Measurements from ENCODE around the gene PAX2. TPM values are rescaled to one million over a fixed set of nuclear protein-coding genes. Genes with fewer than 3 reads are reported as not detected.

The PAX2 gene
- total RNA-seq, 1 experiment from 2014 or later = not detected

- H2BK5ac ChIP-seq (ENCODE audit: insufficient read length, low read length) = no peak overlapping the region
- H3K27ac ChIP-seq (ENCODE audit: insufficient read length, low read depth, low read length) = no peak overlapping the region
- H3K14ac ChIP-seq (ENCODE audit: insufficient read depth, low read length) = no peak overlapping the region
- H2AFZ ChIP-seq (ENCODE audit: low read length) = no peak overlapping the region
- Mint-ChIP-seq H3K36me3 (ENCODE audit: insufficient read depth in 1 of 3, low read depth in 3 of 3) (no peaks in the 10 kb centered on the region), H3K9me3 (no peaks in the 10 kb centered on the region), H3K4me3 (no peak overlapping the region), H3K27me3 (ENCODE audit: low read depth) (peaks cover 97% of the 10 kb centered on the region), H3K4me1 (peaks cover 15 to 20% of the 10 kb centered on the region in 2 experiments), H3K27ac (no peak overlapping the region)
- no peak overlapping the region for H2BK15ac ChIP-seq (ENCODE audit: low read depth, low read length)
- H4K91ac ChIP-seq (ENCODE audit: insufficient read length, low read depth, low read length) = no peak overlapping the region
- H3K79me2 ChIP-seq (ENCODE audit: insufficient read depth, low read length) = no peaks in the 10 kb centered on the region
- no peak overlapping the region for H3T11ph ChIP-seq (ENCODE audit: low read length)
- no peak overlapping the region for H2BK120ac ChIP-seq (ENCODE audit: low read depth, low read length, poor library complexity, severe bottlenecking)
- no peak overlapping the region for H2BK20ac ChIP-seq (ENCODE audit: low read depth, low read length, poor library complexity, severe bottlenecking)
- no peak overlapping the region for H3K4me2 ChIP-seq (ENCODE audit: insufficient read depth, insufficient read length, low read length)
- no peak for DNase-seq
- no peaks in the 10 kb centered on the region for H3K79me1 ChIP-seq (ENCODE audit: insufficient read depth, low read depth, low read length, poor library complexity, severe bottlenecking)
- peaks cover 11% of the 10 kb centered on the region; the same call in 1 of the 2 replicates for H3K27me3 ChIP-seq (ENCODE audit: insufficient read depth, low read length)
- no peak overlapping the region for H3K9ac ChIP-seq (ENCODE audit: extremely low read depth, insufficient read length, low read length)
- H3K9me3 ChIP-seq (ENCODE audit: control insufficient read depth, low read depth, low read length) = no peaks in the 10 kb centered on the region
- no peaks in the 10 kb centered on the region for H4K20me1 ChIP-seq (ENCODE audit: control insufficient read depth, insufficient read depth, insufficient read length)
- no peak overlapping the region for H3K56ac ChIP-seq (ENCODE audit: insufficient read length, low read depth, low read length)
- no peaks in the 10 kb centered on the region for H3K23me2 ChIP-seq (ENCODE audit: insufficient read length, low read depth, low read length, poor library complexity, severe bottlenecking)
- H3K4ac ChIP-seq (ENCODE audit: low read depth, low read length) = no peak overlapping the region
- no peak overlapping the region for H3K23ac ChIP-seq (ENCODE audit: insufficient read length, low read depth, low read length)
- no CpG with 5 or more reads among the region's 4 CpGs for WGBS (ENCODE audit: extremely low coverage, insufficient read length, low lambda C conversion rate)
- H2AK5ac ChIP-seq (ENCODE audit: insufficient read length, low read length) = no peak overlapping the region
- no peaks in the 10 kb centered on the region for H3K4me1 ChIP-seq (ENCODE audit: insufficient read depth, low read length)
- H2BK12ac ChIP-seq (ENCODE audit: insufficient read length, low read depth, low read length) = no peak overlapping the region
- no peak for TF ChIP-seq CTCF (conservative IDR thresholded peaks at IDR 0.05)
- no peak overlapping the region for H4K5ac ChIP-seq (ENCODE audit: insufficient read length, low read depth, low read length)
- no peak overlapping the region for H3K18ac ChIP-seq (ENCODE audit: insufficient read length, low read depth, low read length)
- no peak overlapping the region for H4K8ac ChIP-seq (replicated peaks; ENCODE audit: insufficient read length, low read depth, low read length)
These were observed 119.6 kb downstream of the PAX2 start for GRCh38 chr10:100864978-100865377.
